SW480 (cell line): Measurements from ENCODE around the gene TSPAN9.
A peak's percentile ranks its signal among the peaks of the same experiment; 100 is the strongest.

Source experiments
- DNase-seq: peaks from one replicate; pipeline ENCODE4 v3.0.0-alpha.2; 2016; ENCODE audit warnings: low spot score

Gene TSPAN9

DNA sequence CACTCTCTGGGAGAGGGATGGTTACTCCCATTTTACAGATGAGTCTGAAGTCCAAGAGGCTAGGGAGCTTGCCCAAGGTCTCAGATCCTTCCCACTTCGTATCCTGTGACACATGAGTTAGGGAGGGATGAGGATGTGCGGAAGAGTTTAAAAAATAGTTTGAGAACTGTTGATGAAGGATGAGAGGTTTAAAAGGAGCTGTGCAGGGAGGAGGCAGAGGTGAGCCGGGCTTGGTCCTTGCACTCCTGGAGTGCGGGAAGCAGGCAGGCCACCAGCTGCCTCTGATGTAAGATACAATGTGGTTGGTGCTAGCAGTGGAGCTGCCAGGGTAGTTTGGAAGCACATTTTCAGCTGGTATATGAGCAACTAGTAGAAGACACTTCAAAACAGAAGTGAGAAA lies 46.5 kb downstream of the TSPAN9 start:
- no peak for DNase-seq

DNA sequence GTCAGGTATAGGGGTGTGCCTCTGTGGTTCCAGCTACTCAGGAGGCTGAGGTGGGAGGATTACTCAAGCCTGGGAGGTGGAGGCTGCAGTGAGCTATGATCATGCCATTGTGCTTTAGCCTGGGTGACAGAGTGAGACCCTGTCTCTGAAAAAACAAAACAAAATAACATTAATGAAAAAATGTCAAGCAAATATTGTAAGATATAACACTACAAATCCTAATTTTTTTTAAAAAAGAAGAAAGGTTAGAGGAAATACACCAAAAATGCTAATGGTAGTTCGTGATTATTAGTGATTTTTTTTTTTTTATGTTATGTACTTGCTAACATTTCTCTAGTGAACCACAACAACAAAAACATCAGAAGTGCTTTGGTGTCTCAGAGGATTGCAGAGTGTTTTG lies 47.7 kb downstream of the TSPAN9 start:
- no peak for DNase-seq

DNA sequence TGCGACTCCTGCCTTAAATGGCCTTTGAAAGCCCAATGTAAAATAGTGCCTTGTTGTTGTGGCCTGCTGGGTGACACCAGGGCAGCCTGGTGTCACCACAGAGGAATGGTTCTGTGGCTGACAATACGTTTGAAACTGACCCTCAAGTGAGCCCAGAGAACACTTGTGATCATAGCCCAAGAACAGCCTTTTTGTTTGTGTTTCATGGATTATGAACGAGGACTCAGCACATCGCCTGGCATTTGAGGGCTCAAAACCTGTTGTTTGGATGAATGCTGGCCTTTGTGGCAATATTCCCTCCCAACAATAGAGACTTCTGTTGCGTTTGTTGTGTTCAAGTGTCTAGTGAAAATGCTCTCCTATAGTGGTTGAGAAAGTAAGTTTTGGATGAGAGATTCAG lies 48.5 kb downstream of the TSPAN9 start:
- DNase-seq, result no peak

DNA sequence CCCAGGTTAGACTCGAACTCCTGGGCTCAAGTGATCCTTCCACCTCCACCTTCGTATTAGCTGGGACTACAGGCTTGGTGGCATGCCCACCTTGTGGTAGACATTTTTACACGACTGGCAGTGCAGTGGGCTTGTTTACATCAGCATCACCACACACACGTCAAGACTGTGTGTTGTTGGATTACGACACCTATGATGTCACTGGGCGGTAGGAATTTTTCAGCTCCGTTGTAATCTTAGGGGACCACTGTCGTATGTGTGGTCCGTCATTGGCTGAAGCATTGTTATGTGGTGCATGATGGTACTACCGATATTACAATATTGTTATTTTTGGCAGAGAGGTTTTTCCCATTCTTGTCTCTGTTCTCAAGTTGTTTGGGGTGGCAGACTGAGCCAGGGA lies 50.7 kb downstream of the TSPAN9 start:
- no peak for DNase-seq

DNA sequence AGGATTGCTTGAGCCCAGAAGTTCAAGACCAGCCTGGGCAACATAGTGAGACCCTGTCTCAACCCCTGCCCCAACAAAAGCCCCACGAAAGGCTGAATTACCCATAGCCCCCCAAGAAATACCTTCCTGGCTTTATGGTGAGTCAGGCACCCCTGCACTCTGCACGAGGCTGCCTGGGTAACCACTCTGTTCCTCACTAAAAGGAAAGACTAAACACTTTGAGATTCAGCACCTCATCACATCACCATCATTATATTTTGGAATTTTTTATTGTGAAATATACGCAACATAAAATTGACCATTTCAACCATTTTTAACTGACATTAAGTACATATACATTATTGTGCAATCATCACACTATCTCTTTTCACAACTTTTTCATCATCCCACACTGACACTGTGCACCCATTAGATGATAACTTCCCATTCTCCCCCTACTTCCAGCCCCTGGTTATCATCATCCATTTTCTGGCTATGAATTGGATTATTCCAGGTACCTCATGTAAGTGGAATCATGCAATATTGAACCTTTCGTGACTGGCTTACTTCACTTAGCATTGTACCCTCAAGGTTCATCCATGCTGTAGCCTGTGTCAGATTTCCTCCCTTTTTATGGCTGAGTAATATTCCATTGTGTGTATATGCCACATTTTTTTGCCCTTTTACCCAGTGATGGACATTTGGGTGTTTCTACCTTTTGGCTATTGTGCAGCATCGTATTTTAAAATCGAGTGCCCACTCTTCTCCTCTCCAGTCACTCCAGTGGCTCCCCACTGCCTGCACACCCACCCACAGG lies 51.5 kb downstream of the TSPAN9 start:
- DNase-seq, result no peak

DNA sequence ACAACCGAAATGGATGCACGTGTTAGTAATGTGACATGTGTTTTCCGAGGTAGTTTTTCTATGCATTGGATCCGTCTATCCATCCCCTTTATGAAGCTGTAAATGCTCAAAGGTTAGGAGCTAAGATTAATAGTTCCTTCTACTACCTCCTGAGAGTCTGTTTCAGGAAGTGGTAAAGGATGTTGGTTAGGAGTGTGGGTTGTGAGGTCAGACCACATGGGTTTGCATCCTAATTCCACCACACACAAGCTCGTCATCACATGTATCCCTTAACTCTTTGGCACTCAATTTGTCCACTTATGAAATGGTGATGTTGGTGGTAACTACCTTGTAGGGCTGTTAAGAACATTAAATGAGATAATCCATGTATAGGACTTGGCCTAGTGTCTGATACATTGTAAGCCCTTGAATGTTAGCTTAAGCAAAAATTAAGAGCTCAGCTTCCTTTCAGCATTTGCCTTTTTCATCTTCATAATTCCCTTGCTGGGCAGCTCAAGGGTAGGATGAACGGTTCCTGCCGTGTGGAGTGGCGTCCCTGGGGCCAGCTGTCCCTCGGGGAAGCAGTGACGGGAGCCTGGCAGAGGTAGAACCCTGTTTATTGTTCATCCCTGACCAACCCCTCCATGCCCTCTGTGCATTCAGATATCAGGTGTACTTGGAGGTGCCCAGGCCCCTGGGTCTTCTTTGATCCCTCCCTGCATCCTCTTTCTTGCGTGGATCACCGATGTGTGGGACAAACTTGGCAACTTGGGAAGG lies 52.3 kb downstream of the TSPAN9 start:
- peak; percentile 39 for DNase-seq

DNA sequence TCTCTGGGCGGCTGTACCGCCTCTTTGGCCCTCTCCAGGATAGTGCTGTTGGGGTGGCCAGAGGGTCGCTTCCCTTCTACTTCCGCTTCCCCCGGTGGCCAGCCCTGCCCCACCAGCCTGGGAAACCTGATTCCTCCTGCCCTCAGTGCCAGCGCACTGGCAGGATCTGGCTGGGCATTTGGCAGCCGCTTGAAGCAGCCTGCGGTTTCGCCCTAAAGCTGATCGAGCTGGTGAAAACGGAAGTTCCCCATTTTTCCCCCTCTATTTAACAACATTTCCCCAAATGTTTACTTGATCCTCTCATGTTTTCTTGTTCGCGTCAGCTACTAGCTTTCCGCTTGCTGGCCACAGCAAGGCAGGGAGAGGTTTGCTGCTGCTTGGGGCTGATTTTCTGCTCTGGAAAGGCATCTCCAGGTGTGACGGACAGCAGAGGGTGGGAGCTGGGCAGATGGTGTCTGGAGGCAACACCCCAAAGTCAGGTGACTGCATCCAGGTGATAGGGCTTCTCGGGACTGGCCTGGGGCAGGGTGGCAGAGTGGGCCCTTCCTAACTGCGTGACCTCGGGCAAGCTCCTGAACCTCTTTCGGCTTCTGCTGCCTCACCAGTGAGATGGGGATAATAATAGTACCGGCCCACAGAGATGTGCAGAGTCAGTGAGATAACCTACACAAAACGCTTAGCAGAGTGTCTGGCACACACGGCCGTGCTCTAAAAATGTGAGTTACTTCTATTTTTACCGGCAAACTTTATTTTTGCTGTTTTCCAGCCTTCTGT lies 53.1 kb downstream of the TSPAN9 start:
- DNase-seq, result no peak

DNA sequence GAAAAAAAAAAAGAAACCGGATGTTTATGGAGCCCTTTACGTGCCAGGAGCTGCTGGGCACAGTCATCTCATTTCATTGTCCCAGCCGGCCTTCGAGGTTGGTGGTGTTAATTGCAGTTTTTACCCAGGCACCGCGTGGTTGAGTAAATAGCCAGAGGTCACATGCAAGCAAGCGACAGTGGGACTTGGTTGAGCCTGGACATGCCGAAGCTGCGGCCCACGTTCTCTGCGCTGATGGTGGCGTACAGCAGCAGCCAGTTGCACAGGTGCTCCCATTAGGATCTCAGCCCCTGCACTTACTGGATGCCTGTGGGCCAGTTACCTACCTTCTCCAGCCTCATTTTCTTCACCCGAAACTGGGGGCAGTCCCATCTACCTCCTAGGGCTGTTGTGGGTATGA lies 54.0 kb downstream of the TSPAN9 start:
- DNase-seq, result no peak

DNA sequence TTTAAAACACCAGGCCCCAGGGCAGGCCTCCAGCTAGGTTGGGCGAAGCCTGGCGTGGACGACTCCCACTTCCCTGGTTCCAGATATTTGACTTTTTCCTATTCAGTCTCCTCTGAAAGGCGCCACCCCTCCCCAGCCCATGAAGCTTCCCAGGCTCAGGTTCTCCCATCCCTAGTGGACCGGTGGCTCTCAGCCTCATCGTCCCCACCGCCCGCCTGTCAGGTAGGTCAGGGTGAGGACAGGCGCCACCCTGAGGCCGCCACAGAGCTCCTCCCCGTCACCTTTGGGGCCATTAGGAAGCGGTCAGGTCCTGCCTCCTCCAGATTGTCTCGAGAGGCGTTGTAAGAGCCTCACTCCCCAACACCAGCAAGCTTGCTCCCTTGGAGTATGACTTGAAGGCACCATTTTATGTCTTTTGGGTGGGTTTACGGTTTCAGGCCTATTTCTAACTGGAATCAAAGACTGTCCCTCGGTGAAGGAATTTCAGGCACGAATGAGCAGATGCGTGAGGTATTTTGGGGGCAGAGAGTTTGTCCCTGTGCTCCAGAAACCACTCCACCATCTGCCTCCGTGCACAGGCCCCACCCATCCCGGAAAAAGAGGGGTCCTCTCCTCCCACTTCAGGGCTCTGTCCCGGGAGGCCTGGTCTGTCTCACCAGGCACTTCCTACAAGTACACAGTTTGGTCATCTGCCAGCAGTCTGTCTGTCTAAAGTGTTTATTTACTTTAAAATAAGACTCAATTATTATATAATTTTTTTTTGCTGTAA lies 55.6 kb downstream of the TSPAN9 start:
- no peak for DNase-seq

DNA sequence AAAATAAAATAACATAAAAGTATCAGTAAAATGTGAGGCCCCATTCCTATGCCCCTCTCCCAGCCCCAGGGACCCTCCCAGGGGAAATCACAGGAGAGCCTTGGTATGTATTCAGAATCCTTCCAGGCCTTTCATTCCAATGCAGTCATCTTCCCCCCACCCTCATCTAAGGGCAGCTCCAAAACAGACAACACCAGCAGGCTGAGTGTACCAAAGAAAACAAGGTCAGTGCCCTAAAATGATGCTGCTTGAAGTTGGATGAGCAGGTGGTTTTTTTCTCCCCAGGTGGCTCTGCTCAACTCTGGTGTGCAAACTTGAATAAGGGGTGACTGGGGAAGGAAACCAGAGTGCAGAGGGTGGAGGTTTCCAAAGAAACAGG lies 56.2 kb downstream of the TSPAN9 start:
- DNase-seq, result no peak

DNA sequence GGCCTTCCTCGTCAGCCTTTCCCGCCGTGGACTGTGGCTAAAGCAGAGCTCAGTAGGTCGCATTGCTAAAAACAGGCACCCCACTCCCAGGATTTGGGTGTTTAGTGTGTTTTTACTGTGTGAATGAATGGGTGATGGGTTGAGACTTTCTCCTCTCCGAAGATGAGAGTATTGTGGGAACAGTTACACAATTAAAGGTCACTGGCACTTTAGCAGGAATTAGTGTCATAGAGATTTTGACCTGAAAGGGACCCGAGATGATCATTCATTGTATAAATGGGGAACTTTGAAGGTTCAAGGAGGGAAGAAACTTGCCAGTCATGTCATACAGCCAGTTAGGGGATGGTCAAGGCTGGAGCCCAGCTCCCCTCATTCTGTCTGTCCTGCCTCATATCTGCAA lies 56.9 kb downstream of the TSPAN9 start:
- DNase-seq, result no peak

DNA sequence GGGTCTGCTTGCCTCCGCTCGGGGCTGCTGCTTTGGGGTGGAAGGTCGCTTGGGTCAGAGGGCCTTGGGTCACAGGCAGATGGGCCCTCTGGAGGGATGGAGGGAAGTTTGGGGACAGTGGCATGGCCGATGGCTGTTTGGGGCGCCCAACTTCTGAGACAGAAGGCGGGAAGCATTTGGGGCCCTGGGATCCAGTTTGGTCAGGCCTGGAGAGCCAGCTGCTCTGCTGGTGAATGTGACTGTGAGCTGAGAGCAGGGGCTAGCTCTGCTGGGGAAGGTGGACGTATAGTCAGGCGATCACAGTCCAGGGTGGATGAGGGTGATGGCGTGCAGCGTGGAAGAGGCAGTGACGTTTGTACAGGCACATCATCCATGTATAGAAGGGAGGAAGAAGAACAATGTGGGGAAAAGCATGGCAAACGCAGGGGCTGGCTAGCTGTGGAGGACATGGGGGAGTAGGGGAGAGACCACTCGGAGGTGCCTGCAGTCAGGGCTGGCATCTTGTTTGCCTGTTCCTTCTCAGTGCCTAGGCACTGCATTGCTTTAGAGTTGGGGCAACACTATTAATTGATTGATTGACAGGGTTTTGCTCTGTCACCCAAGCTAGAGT lies 57.5 kb downstream of the TSPAN9 start:
- DNase-seq, result no peak

DNA sequence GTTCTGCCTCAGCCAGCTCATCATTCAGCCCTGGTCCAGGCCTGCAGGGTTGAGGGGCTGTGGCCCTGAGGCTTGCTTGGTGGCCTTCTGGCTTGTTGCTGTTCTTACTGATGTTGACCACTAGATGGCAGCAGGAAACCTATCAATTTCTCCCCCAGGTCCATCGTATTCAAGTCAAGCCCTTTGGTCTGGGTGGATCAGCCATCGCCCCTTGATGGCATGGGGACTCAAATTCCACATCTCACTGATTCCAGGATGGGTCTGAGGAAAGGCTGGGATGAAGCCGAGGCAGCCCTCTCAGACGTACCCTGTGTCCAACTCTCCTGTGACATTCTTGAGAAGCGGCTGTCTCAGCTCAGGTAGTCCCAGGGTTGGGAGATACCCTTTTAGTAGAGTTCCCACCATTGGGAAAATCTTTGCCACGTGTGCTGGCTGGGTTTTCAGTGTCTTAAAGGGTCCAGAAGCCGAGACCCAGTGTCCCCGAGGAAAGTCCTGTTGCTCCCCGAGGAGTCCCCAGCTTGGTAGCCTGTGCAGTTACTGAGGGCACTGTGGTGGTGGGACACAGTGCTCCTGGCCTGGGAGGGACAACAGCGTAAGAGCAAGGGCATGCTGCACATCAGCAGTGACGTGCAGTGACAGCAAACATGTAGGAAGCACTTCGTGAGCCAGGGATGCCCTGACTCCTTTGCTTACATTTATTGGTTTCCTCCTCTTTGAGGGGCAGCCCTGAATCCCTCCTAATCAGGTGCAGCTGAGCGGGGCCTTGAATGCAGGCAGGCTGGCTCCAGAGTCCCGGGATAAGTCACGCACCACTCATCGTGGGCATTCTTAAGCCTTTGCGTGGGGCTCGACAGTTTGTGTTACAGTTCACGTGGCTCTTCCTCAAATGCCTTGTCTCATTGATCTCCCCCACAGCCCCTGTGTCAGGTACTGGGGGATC lies 58.6 kb downstream of the TSPAN9 start:
- DNase-seq, result peak; percentile 89

DNA sequence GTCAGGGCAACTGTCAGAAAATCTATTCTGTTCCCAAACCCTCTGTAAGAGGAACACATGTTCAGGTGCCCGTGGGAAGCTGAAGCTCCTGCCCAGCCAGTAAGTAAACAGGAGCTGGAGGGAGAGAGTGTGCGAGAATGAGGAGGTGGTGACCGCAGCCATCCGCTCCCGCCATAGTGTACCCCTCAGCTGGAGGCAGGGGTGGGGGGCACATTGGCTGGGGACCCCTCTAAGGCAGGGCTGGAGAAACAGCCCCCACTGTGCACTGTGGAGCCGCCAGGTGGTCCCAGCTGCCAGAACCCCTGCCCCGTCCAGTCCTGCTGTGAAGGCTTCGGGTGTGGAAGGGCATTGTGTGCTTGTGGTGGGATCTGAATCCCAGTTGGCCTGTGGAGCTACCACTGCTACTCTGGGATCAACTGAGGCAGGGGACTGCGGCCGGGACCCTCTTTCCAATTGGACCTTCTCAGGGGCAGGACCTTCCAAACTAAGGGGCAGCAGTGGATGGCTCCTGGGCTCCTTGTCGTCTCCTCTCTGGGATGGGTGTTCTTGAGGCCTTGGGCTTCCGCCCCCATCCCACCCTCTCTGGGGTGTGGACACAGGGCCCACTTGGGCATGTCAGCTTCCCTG lies 59.6 kb downstream of the TSPAN9 start:
- no peak for DNase-seq

DNA sequence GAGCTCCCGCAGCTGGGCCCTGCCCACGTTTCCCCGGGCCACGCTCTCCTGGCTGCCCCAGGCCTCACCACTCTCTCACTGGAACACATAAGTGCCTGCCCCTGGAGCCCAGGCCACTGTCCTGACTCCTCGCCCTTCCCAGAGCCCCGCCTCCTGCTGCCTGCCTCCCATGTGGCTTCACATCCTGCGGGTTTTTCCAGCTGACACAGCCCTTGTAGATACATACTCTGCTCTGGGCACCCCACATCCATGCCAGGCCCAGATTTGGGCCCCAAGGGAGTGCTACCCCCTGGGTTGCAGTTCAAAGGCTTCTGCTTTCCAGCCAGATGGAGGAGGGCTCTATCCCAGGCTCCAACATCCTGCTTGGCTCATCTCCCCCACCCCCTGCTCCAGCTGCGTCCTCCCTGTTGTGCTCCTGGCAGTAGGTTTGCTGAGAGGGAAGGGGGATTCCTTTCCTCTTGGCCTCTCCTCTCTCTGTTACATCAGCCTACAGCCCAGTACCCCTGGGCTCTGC lies 60.1 kb downstream of the TSPAN9 start:
- DNase-seq, result peak; percentile 63

DNA sequence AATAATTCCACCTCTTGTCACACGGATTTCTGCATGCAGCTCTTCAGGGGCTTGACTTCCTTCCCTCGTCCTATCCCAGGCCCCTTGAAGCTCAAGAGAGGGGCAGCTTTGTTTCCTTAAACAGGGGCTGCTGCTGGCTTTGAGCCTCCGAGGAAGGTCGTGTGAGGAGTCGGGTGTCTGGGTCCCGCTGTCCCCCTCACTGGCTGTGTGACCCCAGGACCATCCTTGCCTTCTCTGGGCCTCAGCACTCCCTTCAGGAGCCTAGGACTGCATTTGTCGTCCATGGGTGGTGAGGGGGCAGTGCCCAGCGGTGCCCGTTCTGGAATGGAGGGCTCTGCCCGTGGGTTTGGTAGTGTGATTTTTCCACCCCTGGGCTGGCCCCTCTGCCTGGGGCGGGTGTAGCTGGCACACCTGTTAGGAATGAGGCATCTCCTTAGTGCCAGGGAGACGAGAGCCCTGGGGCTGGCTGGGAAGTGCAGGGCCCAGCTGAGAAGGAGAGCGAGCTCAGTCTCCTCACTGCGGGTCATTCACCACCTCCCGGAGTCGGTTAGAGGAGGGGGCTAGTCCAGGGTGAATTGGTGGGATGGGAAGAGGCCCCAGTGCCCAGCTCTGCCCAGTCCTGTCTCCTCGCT lies 60.8 kb downstream of the TSPAN9 start:
- no peak for DNase-seq

DNA sequence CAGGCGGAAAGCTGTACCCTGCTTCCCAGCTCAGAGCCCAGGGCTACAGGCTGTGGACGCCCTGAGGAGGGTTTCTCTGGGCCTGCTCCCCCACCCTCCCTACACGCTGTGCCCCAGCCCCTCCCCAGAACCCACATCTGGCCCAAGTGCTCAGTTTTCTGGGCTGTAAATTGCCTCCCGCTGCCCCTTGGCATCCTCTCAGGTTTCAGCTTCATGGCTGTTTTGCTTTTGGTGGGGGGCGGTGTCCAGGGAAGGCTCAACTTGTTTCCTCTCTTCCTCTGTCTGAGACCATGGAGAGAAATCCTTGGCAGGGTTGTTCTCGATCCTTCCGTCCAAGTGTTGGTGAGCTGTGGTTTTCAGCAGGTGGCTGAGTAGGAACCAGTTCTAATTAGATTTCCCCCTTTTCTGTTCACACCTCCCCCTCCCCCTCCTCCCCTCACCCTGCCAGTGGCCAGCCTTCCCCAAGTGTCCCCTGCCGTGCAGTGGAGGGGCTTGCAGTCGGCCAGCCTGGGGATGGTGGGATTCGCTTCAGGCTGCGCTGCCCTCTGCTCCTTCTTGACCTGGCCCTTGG lies 61.8 kb downstream of the TSPAN9 start:
- no peak for DNase-seq

DNA sequence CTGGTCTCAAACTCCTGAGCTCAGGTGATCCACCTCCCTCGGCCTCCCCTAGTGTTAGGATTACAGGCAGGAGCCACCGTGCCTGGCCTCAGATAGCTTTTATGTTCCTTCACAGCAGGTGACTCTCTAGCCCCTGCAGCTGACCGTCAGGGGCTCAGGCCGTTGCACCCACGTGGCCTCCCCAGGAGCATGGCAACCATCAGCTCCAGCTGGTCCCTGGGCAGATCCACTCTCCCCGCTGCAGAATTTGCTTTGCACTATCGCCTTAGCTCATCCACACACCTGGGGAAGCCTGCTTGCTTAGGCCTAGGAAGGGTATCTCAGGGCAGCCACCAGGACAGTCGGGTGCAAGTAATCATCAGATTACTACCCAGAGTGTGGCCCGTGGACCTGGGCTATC lies 62.6 kb downstream of the TSPAN9 start:
- DNase-seq, result no peak

DNA sequence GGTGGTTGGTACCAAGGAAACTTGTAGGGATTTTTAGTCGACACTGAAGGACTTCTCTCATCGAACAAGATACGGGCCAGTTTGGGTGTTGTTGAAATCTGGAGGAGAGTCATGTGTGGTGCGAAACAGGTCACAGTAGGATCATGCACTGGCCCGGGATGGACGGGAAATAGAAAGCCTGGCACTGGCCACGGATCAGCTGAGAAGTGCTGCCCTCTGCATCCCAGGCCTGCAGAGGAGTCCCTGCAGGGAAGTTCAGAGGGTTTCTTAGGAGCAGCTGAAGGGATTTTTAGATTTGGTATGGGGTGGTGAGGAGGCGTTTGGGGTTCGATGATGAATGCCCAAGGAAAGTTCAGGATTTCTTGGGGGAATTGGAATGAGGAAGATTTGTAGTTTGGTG lies 63.1 kb downstream of the TSPAN9 start:
- DNase-seq, result no peak
